Ramos (cell line): Measurements from ENCODE around the gene CRYL1.

Source experiments
- in situ Hi-C: fragments of 300-500 bp; cut with MboI; formaldehyde crosslinking; loops from one replicate; pipeline ENCODE4 v1.14.3; 2022; ENCODE audit warnings: low sequenced_read_pairs; ENCODE audit not compliant: unreplicated experiment

Gene CRYL1

GRCh38 chr13:20404488-20405222, 121.0 kb downstream of the CRYL1 start:
- in situ Hi-C loops, result loop anchor here (10.0 kb wide), 1 partner anchor 60 kb away; no protein-coding TSS in a partner anchor

- in situ Hi-C loops, result loop anchor here (10.0 kb wide), 1 partner anchor 59 kb away; no protein-coding TSS in a partner anchor
Measured at GRCh38 chr13:20403826-20404225, 121.8 kb downstream of the CRYL1 start.

GRCh38 chr13:20402881-20403280, 122.8 kb downstream of the CRYL1 start:
- in situ Hi-C loops, result loop anchor here (10.0 kb wide), 1 partner anchor 58 kb away; no protein-coding TSS in a partner anchor

- in situ Hi-C loops, result loop anchor here (10.0 kb wide), 1 partner anchor 57 kb away; no protein-coding TSS in a partner anchor
Measured at GRCh38 chr13:20401931-20402856, 123.5 kb downstream of the CRYL1 start.

GRCh38 chr13:20401531-20401930, 124.1 kb downstream of the CRYL1 start:
- in situ Hi-C loops, result loop anchor here (10.0 kb wide), 1 partner anchor 57 kb away; no protein-coding TSS in a partner anchor

GRCh38 chr13:20400774-20401173, 124.9 kb downstream of the CRYL1 start:
- in situ Hi-C loops, result loop anchor here (10.0 kb wide), 1 partner anchor 56 kb away; no protein-coding TSS in a partner anchor

GRCh38 chr13:20399961-20400360, 125.7 kb downstream of the CRYL1 start:
- in situ Hi-C loops, result loop anchor here (10.0 kb wide), 1 partner anchor 55 kb away; no protein-coding TSS in a partner anchor

GRCh38 chr13:20399515-20399914, 126.1 kb downstream of the CRYL1 start:
- in situ Hi-C loops, result no loop called here

GRCh38 chr13:20398459-20398858, 127.2 kb downstream of the CRYL1 start:
- in situ Hi-C loops, result no loop called here

- in situ Hi-C loops, result no loop called here
Measured at GRCh38 chr13:20397896-20398295, 127.8 kb downstream of the CRYL1 start.

- in situ Hi-C loops, result no loop called here
Measured at GRCh38 chr13:20395061-20395916, 130.4 kb downstream of the CRYL1 start.

- in situ Hi-C loops, result no loop called here
Measured at GRCh38 chr13:20394506-20394905, 131.2 kb downstream of the CRYL1 start.

- in situ Hi-C loops, result no loop called here
Measured at GRCh38 chr13:20394169-20394501, 131.5 kb downstream of the CRYL1 start.

- in situ Hi-C loops, result no loop called here
Measured at GRCh38 chr13:20393273-20394168, 132.1 kb downstream of the CRYL1 start.

- in situ Hi-C loops, result no loop called here
Measured at GRCh38 chr13:20392530-20392929, 133.1 kb downstream of the CRYL1 start.

- in situ Hi-C loops, result no loop called here
Measured at GRCh38 chr13:20391597-20392452, 133.8 kb downstream of the CRYL1 start.

GRCh38 chr13:20390526-20391175, 135.0 kb downstream of the CRYL1 start:
- in situ Hi-C loops, result no loop called here
